ENCODE data around the gene GOLGA8A.
A peak's percentile ranks its signal among the peaks of the same experiment; 100 is the strongest.

The GOLGA8A gene, protein sequence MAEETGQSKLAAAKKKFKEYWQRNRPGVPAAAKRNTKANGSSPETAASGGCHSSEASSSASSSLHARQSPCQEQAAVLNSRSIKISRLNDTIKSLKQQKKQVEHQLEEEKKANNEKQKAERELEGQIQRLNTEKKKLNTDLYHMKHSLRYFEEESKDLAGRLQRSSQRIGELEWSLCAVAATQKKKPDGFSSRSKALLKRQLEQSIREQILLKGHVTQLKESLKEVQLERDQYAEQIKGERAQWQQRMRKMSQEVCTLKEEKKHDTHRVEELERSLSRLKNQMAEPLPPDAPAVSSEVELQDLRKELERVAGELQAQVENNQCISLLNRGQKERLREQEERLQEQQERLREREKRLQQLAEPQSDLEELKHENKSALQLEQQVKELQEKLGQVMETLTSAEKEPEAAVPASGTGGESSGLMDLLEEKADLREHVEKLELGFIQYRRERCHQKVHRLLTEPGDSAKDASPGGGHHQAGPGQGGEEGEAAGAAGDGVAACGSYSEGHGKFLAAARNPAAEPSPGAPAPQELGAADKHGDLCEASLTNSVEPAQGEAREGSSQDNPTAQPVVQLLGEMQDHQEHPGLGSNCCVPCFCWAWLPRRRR

GRCh38 chr15:34437687-34438086 is at the start of gene GOLGA8A:
GOLGA8A (minus strand) TSS chr15:34437808; CDS start chr15:34389691, 48,117 bp downstream.
- TF ChIP-seq POLR2A (IDR thresholded peaks at IDR 0.05; ENCODE audit: low read depth, low read length): peak; percentile 23; the same call in 1 of the 2 replicates
- FAIRE-seq: no peak
- DNase-seq (ENCODE audit: insufficient read length, low spot score): peak; percentile 30

DNA sequence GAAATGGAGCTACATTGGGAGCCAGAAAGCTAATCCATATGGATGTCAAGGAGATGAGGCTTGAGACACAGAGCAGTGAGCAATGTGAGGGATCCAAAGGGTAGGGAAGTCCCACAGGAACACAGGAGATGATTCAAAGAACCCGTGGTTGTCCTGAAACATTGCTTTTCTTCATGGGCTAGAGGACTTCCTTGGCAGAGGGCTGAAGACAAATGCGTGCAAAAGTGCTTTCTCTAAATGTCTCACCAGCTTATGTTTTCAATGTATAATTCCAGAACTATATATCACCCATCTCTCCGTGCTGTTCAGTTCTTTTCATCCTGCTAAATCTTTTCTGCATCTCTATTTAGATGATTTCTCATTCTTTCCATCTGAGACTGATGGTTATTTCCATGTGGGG is 46.0 kb upstream of the GOLGA8A start:
- DNase-seq (ENCODE audit: insufficient read length, low spot score) (no peak), FAIRE-seq (no peak)
- no peak for TF ChIP-seq POLR2A (IDR thresholded peaks at IDR 0.05; ENCODE audit: low read depth, low read length)

DNA sequence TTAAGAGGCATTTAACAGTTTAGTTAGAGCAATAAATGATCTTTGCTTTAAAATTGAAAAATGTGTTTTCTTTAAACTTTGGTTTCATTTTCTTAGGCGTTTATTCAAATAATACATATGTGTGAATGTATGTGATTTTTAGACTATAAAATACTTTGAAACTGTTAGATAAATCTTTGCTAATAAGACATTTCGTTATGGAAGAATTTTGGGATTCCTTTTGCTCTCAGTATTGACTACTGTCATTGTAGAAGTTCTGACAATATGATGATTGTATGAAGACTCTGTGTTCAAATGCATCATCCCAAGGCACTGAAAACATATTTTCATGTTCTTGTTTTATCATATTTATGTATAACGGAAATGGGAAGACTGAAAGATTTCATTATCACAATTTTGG is 43.8 kb upstream of the GOLGA8A start:
- DNase-seq (ENCODE audit: insufficient read length, low spot score) (no peak), FAIRE-seq (no peak)
- TF ChIP-seq POLR2A (IDR thresholded peaks at IDR 0.05; ENCODE audit: low read depth, low read length): no peak

- no peak for FAIRE-seq
- no peak for TF ChIP-seq POLR2A (IDR thresholded peaks at IDR 0.05; ENCODE audit: low read depth, low read length)
- no peak for DNase-seq (ENCODE audit: insufficient read length, low spot score)
Observed at GRCh38 chr15:34473840-34474239, 36.2 kb upstream of the GOLGA8A start.

DNA sequence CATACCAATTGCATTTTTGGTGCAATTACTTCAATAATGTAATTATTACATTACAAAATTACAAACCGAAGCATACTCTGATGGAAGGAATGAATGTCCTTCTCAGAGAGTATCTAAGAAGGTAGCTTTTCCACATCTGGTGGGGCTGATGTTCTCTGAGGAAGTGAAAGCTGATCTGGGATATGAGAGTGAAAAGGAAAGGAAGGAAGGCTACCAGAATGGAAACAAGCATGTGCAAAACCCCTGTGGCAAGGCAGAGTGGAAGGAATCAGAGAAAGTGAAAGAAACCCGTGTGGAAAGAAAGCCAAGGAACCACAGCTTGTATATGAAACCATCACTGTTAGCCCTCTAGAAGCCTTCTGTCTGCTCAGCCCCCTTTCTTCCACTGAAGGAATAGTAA is 35.3 kb upstream of the GOLGA8A start:
- TF ChIP-seq POLR2A (IDR thresholded peaks at IDR 0.05; ENCODE audit: low read depth, low read length): no peak
- FAIRE-seq (no peak), DNase-seq (ENCODE audit: insufficient read length, low spot score) (no peak)

DNA sequence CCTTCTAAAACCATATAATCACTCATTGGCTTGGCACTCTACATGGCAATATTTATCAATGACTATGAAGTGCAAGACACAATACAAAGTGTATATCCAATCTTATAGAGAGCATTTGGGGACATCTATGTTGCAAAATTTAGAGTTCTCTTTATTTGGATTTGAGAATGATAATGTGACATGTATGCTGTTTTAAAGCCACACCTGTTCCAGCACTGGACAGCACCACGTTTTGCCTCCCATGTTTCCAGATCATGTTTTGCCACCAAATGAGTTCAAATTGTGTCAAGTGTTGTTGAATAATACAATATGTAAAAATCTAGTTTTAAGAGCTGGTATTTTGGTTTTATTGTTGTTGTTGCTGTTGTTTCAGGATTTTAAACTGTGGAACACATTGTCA is 33.3 kb upstream of the GOLGA8A start:
- TF ChIP-seq POLR2A (IDR thresholded peaks at IDR 0.05; ENCODE audit: low read depth, low read length): no peak
- FAIRE-seq: no peak

DNA sequence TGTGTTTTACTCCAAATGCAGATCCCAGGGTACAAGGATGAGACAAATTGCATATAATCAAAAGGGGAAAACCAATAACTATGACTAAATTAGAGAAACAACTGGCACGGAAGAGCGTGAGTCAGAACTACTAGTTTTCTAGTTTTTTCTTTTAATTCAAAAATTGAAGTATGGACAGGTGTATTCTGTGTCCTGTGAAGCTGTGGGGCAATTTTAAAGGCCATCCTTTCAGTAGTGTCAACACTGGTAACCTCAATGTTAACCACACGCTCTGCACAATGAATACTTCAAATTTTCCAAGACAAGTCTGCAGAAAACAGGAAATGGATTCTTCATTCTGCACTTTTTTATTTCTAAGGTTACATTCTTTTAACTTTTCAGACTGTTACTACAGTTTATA is 32.5 kb upstream of the GOLGA8A start:
- TF ChIP-seq POLR2A (IDR thresholded peaks at IDR 0.05; ENCODE audit: low read depth, low read length): no peak
- DNase-seq (ENCODE audit: insufficient read length, low spot score): no peak
- FAIRE-seq: no peak

More for the DNA sequence above, 33.3 kb upstream of the GOLGA8A start:
- no peak for DNase-seq (ENCODE audit: insufficient read length, low spot score)

DNA sequence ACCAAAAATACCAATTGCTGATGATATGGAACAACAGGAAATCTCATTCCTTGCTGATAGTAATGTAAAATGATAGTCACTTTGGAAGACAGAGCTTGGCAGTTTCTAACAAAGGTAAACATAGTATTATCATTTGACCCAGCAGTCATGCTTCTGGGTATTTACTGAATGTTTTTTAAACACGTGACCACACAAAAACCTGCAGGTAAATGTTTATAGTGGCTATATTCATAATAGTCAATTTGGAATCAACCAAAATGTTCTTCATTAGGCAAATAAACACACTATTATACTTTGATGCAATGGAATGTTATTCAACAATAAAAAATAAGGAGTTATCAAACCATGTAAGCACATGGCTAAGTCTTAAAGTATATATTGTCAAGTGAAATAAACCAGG is 24.1 kb upstream of the GOLGA8A start:
- no peak for DNase-seq (ENCODE audit: insufficient read length, low spot score)
- peak; percentile 36 for FAIRE-seq
- TF ChIP-seq POLR2A (IDR thresholded peaks at IDR 0.05; ENCODE audit: low read depth, low read length): no peak

GRCh38 chr15:34460451-34460850 is 22.8 kb upstream of the GOLGA8A start:
- FAIRE-seq (no peak), DNase-seq (ENCODE audit: insufficient read length, low spot score) (no peak)
- no peak for TF ChIP-seq POLR2A (IDR thresholded peaks at IDR 0.05; ENCODE audit: low read depth, low read length)

- no peak for TF ChIP-seq POLR2A (IDR thresholded peaks at IDR 0.05; ENCODE audit: low read depth, low read length)
- FAIRE-seq (no peak), DNase-seq (ENCODE audit: insufficient read length, low spot score) (no peak)
Observed at GRCh38 chr15:34456658-34457057, 19.1 kb upstream of the GOLGA8A start.

DNA sequence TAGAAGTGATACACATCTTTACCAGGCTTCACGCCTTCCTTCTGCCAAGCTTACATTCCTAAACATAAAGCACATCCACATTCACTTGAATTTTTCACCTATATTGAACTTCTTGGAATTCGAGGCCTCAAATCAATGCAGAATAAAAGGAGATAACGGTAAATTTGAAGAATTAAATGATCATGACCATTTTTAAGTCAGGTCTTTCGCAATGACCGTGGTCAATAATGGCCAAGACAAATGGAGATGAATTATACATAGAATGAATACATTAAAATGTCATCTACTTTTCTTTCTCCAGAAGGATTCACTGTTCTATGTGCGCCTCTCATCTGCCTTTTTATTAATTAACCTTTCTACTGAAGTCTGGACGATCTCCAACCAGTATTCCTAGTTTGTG is 5.3 kb upstream of the GOLGA8A start:
- no peak for TF ChIP-seq POLR2A (IDR thresholded peaks at IDR 0.05; ENCODE audit: low read depth, low read length)
- DNase-seq (ENCODE audit: insufficient read length, low spot score) (no peak), FAIRE-seq (no peak)

DNA sequence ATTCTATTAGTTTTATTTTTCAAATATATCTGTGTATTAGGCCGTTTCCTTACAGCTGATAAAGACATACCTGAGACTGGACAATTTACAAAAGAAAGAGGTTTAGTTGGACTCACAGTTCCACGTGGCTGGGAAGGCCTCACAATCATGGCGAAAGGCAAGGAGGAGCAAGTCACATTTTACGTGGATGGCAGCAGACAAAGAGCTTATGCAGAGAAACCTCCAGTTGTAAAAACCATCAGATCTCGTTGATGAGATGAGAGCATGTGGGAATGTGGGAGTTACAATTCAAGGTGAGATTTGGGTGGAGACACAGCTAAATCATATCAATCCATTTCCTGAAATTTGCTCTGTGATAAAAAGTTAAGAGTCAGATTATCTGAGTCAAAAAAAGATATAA is 2.3 kb upstream of the GOLGA8A start:
- FAIRE-seq: no peak

GRCh38 chr15:34436956-34437442 is 609 bp downstream of the GOLGA8A start:
- DNase-seq (ENCODE audit: insufficient read length, low spot score) (no peak), FAIRE-seq (no peak)
- no peak for TF ChIP-seq POLR2A (IDR thresholded peaks at IDR 0.05; ENCODE audit: low read depth, low read length)

More for the DNA sequence above, 2.3 kb upstream of the GOLGA8A start:
- TF ChIP-seq POLR2A (IDR thresholded peaks at IDR 0.05; ENCODE audit: low read depth, low read length): no peak
- DNase-seq (ENCODE audit: insufficient read length, low spot score): no peak

- no peak for DNase-seq (ENCODE audit: insufficient read length, low spot score)
- no peak for TF ChIP-seq POLR2A (IDR thresholded peaks at IDR 0.05; ENCODE audit: low read depth, low read length)
- no peak for FAIRE-seq
Observed at GRCh38 chr15:34436126-34436955, 1.3 kb downstream of the GOLGA8A start.

Data from H54 (cell line).